ENCODE data around the gene ARHGDIB.

The ARHGDIB gene

GRCh38 chr12:14920475-14921126 lies 40.8 kb downstream of the ARHGDIB start:
- Histone ChIP-seq H3K27me3 (ENCODE audit: control insufficient read depth, insufficient read depth, low read length) (no peaks in the 10 kb centered on the region), H3K9ac (ENCODE audit: low read depth, low read length) (no peak overlapping the region), H3K36me3 (ENCODE audit: control insufficient read depth, insufficient read depth, low read length) (no peaks in the 10 kb centered on the region), H3K9me3 (ENCODE audit: control insufficient read depth, insufficient read depth, low read length) (no peaks in the 10 kb centered on the region), H3K4me1 (ENCODE audit: control insufficient read depth, insufficient read depth, low read length) (no peaks in the 10 kb centered on the region), H3K4me3 (ENCODE audit: low read depth, low read length) (no peak overlapping the region)

- no peaks in the 10 kb centered on the region for H3K36me3 ChIP-seq (ENCODE audit: control insufficient read depth, insufficient read depth, low read length)
- H3K9me3 ChIP-seq (ENCODE audit: control insufficient read depth, insufficient read depth, low read length): no peaks in the 10 kb centered on the region
- H3K4me3 ChIP-seq (ENCODE audit: low read depth, low read length): no peak overlapping the region
- no peaks in the 10 kb centered on the region for H3K4me1 ChIP-seq (ENCODE audit: control insufficient read depth, insufficient read depth, low read length)
- no peak overlapping the region for H3K9ac ChIP-seq (ENCODE audit: low read depth, low read length)
- no peaks in the 10 kb centered on the region for H3K27me3 ChIP-seq (ENCODE audit: control insufficient read depth, insufficient read depth, low read length)
Observed at GRCh38 chr12:14919455-14919854, 41.9 kb downstream of the ARHGDIB start.

GRCh38 chr12:14915736-14916135 lies 45.7 kb downstream of the ARHGDIB start:
- Histone ChIP-seq H3K27me3 (ENCODE audit: control insufficient read depth, insufficient read depth, low read length) (no peaks in the 10 kb centered on the region), H3K4me1 (ENCODE audit: control insufficient read depth, insufficient read depth, low read length) (no peaks in the 10 kb centered on the region), H3K4me3 (ENCODE audit: low read depth, low read length) (no peak overlapping the region), H3K9me3 (ENCODE audit: control insufficient read depth, insufficient read depth, low read length) (no peaks in the 10 kb centered on the region), H3K36me3 (ENCODE audit: control insufficient read depth, insufficient read depth, low read length) (no peaks in the 10 kb centered on the region), H3K9ac (ENCODE audit: low read depth, low read length) (no peak overlapping the region)

- no peaks in the 10 kb centered on the region for H3K4me1 ChIP-seq (ENCODE audit: control insufficient read depth, insufficient read depth, low read length)
- no peaks in the 10 kb centered on the region for H3K27me3 ChIP-seq (ENCODE audit: control insufficient read depth, insufficient read depth, low read length)
- H3K9ac ChIP-seq (ENCODE audit: low read depth, low read length): no peak overlapping the region
- no peaks in the 10 kb centered on the region for H3K36me3 ChIP-seq (ENCODE audit: control insufficient read depth, insufficient read depth, low read length)
- H3K4me3 ChIP-seq (ENCODE audit: low read depth, low read length): no peak overlapping the region
- H3K9me3 ChIP-seq (ENCODE audit: control insufficient read depth, insufficient read depth, low read length): no peaks in the 10 kb centered on the region
Observed at GRCh38 chr12:14913381-14913781, 48.0 kb downstream of the ARHGDIB start.

DNA sequence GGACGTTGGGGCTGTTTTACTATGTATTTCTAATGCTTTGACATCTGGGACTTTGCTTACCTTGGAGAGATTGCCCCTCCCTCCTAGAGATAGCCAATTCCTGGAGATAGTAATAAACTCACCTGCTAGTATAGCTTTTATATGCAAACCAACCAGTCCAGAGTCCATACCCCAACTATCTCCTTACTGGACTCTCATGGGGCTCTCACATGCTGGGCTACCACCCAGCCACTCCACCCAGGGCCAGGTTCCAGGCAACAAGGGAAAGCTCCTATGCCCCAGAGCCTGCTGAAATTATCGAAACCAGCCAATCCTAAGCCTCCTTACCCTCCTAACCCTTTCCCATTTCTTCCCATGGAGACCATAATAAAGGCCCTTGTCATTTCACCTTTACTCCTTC lies 50.3 kb downstream of the ARHGDIB start:
- H3K27me3 ChIP-seq (ENCODE audit: control insufficient read depth, insufficient read depth, low read length): no peaks in the 10 kb centered on the region
- H3K4me1 ChIP-seq (ENCODE audit: control insufficient read depth, insufficient read depth, low read length): no peaks in the 10 kb centered on the region
- no peaks in the 10 kb centered on the region for H3K36me3 ChIP-seq (ENCODE audit: control insufficient read depth, insufficient read depth, low read length)
- no peaks in the 10 kb centered on the region for H3K9me3 ChIP-seq (ENCODE audit: control insufficient read depth, insufficient read depth, low read length)
- no peak overlapping the region for H3K9ac ChIP-seq (ENCODE audit: low read depth, low read length)
- no peak overlapping the region for H3K4me3 ChIP-seq (ENCODE audit: low read depth, low read length)

DNA sequence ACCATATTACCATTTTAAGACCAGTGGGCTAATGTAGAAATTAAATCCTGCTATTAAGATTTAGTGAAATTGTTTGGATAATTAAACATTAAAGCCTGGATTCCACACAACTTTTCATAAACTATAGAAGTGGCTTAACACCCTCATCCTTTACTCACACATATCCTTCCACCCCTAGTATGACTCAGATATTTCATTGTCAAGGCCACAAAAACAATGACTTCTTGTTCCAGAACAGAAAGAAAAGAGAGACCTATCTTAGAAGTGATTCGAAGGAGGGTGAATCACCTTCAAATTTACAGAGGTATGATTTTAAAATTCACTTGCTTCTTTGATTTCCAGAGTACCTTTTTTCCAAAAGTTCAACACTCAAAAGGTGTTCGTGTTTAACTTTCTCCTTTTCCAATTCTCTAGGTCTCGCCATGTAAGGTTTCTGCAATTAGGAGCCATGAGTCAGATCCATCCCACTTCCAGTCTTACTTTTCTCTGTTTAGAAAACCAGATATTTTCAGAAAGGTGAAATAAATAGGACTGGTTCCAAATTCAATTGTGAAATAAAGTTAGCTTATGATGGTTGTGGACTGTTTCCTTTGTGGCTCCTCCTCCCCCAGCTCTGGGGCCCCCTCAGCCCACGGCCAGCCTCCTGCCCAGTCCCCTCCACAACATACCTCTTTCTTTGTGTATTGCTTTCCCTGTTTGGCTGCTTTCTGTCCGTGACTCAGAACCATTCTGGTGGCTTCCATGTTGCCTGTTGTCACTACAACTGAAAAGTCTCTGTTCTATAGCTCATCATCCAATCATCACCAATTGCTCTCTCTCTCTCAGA lies 51.1 kb downstream of the ARHGDIB start:
- Histone ChIP-seq H3K9me3 (ENCODE audit: control insufficient read depth, insufficient read depth, low read length) (no peaks in the 10 kb centered on the region), H3K9ac (ENCODE audit: low read depth, low read length) (no peak overlapping the region), H3K36me3 (ENCODE audit: control insufficient read depth, insufficient read depth, low read length) (no peaks in the 10 kb centered on the region), H3K27me3 (ENCODE audit: control insufficient read depth, insufficient read depth, low read length) (no peaks in the 10 kb centered on the region), H3K4me3 (ENCODE audit: low read depth, low read length) (no peak overlapping the region), H3K4me1 (ENCODE audit: control insufficient read depth, insufficient read depth, low read length) (no peaks in the 10 kb centered on the region)

GRCh38 chr12:14907953-14908352 lies 53.4 kb downstream of the ARHGDIB start:
- Histone ChIP-seq H3K9ac (ENCODE audit: low read depth, low read length) (no peak overlapping the region), H3K9me3 (ENCODE audit: control insufficient read depth, insufficient read depth, low read length) (no peaks in the 10 kb centered on the region), H3K4me3 (ENCODE audit: low read depth, low read length) (no peak overlapping the region), H3K36me3 (ENCODE audit: control insufficient read depth, insufficient read depth, low read length) (no peaks in the 10 kb centered on the region), H3K27me3 (ENCODE audit: control insufficient read depth, insufficient read depth, low read length) (no peaks in the 10 kb centered on the region), H3K4me1 (ENCODE audit: control insufficient read depth, insufficient read depth, low read length) (no peaks in the 10 kb centered on the region)

GRCh38 chr12:14906114-14906513 lies 55.3 kb downstream of the ARHGDIB start:
- Histone ChIP-seq H3K9ac (ENCODE audit: low read depth, low read length) (no peak overlapping the region), H3K27me3 (ENCODE audit: control insufficient read depth, insufficient read depth, low read length) (no peaks in the 10 kb centered on the region), H3K9me3 (ENCODE audit: control insufficient read depth, insufficient read depth, low read length) (no peaks in the 10 kb centered on the region), H3K36me3 (ENCODE audit: control insufficient read depth, insufficient read depth, low read length) (no peaks in the 10 kb centered on the region), H3K4me1 (ENCODE audit: control insufficient read depth, insufficient read depth, low read length) (no peaks in the 10 kb centered on the region), H3K4me3 (ENCODE audit: low read depth, low read length) (no peak overlapping the region)

DNA sequence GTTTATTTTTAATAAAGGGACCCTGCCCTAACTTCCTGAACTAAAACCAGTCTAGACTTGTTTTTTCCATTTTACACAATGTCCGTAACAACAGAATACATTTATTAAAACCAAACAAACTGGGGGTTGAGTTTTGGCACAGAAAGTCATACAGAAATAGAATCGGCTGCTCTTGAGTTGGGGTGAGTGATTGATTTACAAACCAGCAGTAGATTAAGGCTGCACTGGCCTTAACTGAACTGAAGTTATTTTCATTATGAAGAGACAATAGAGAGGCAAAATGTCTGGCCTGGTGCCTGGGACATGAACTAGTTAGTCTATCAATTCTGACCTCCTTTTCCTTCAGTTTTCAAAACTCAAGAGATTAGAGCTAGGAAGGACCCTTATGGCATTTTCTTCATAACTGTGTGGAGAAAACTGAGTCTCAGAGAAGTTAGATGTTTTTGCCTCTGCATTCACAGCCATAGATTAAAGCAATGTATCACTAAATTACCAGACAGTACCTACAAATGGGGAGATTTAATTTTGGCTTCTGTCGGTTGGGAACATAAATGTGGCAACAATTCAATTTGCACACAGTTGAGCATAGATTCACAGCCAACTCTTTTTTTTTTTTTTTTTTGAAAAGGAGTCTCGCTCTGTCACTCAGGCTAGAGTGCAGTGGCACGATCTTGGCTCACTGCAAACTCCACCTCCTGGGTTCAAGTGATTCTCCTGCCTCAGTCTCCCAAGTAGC lies 56.0 kb downstream of the ARHGDIB start:
- Histone ChIP-seq H3K4me3 (ENCODE audit: low read depth, low read length) (no peak overlapping the region), H3K36me3 (ENCODE audit: control insufficient read depth, insufficient read depth, low read length) (no peaks in the 10 kb centered on the region), H3K9ac (ENCODE audit: low read depth, low read length) (no peak overlapping the region), H3K27me3 (ENCODE audit: control insufficient read depth, insufficient read depth, low read length) (no peaks in the 10 kb centered on the region), H3K9me3 (ENCODE audit: control insufficient read depth, insufficient read depth, low read length) (no peaks in the 10 kb centered on the region), H3K4me1 (ENCODE audit: control insufficient read depth, insufficient read depth, low read length) (no peaks in the 10 kb centered on the region)

GRCh38 chr12:14904854-14905253 lies 56.5 kb downstream of the ARHGDIB start:
- Histone ChIP-seq H3K9ac (ENCODE audit: low read depth, low read length) (no peak overlapping the region), H3K36me3 (ENCODE audit: control insufficient read depth, insufficient read depth, low read length) (no peaks in the 10 kb centered on the region), H3K4me1 (ENCODE audit: control insufficient read depth, insufficient read depth, low read length) (no peaks in the 10 kb centered on the region), H3K9me3 (ENCODE audit: control insufficient read depth, insufficient read depth, low read length) (no peaks in the 10 kb centered on the region), H3K27me3 (ENCODE audit: control insufficient read depth, insufficient read depth, low read length) (no peaks in the 10 kb centered on the region), H3K4me3 (ENCODE audit: low read depth, low read length) (no peak overlapping the region)

DNA sequence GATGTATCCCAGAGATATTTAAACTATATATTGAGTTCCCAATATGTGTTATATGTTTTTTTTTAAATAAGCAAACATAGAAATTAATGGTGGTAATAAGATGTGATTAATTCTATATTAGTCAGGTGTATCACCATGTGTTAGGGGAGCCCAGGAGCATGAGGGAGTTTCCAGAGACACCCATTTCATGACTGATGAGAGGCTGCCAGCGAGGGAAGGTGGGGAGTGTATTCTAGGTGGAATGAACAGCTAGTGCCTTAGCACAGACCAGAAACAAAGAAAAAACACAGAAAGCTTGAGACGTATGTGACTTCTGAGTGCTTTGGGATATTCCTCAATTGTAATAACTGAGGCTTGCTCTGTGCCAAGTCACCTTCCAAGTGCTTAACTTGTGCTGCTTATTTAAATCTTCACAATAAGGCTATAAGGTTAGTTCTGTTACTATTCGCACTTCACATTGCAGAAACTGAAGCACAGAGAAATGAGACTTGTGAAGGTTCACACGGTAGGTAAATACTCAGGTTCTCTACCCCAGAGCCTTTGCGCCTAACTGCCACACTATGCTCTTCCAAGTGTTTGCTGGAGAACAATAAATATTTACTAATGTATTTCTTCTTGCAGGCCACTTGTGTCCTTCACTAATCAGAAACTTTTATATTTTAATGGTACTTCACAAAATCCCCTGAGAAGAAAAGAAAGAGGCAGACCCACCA lies 57.9 kb downstream of the ARHGDIB start:
- Histone ChIP-seq H3K36me3 (ENCODE audit: control insufficient read depth, insufficient read depth, low read length) (no peaks in the 10 kb centered on the region), H3K4me1 (ENCODE audit: control insufficient read depth, insufficient read depth, low read length) (no peaks in the 10 kb centered on the region), H3K9ac (ENCODE audit: low read depth, low read length) (no peak overlapping the region), H3K4me3 (ENCODE audit: low read depth, low read length) (no peak overlapping the region), H3K27me3 (ENCODE audit: control insufficient read depth, insufficient read depth, low read length) (no peaks in the 10 kb centered on the region), H3K9me3 (ENCODE audit: control insufficient read depth, insufficient read depth, low read length) (no peaks in the 10 kb centered on the region)

All from iPS-15b (cell line).